H9 (cell line): ENCODE measurements around the gene MS4A4A. TPM values are rescaled to one million over a fixed set of nuclear protein-coding genes. Genes with fewer than 3 reads are reported as not detected.
A peak's percentile ranks its signal among the peaks of the same experiment; 100 is the strongest.

Experiments used
- DNase-seq: peaks from one replicate; pipeline ENCODE4 v3.0.0-alpha.2; 2017
- H2AFZ ChIP-seq: one replicate; pipeline ENCODE4 v1.6.1; 2013; ENCODE audit warnings: mild to moderate bottlenecking, low read length, control low read depth, moderate library complexity
- H2AK5ac ChIP-seq: 2 replicates; pipeline ENCODE4 v1.6.1; 2013; ENCODE audit warnings: low read length, control low read depth, mixed read lengths; ENCODE audit not compliant: insufficient read length
- H2BK120ac ChIP-seq: one replicate; pipeline ENCODE4 v1.6.1; 2013; ENCODE audit warnings: low read depth, mild to moderate bottlenecking, low read length, control low read depth, inconsistent platforms; ENCODE audit not compliant: poor library complexity, severe bottlenecking
- H2BK12ac ChIP-seq: 2 replicates; pipeline ENCODE4 v1.6.1; 2013; ENCODE audit warnings: low read length, control low read depth, mixed read lengths, low read depth; ENCODE audit not compliant: insufficient read length
- H2BK15ac ChIP-seq: 2 replicates; pipeline ENCODE4 v1.6.1; 2013; ENCODE audit warnings: low read depth, low read length, control low read depth
- H2BK20ac ChIP-seq: one replicate; pipeline ENCODE4 v1.6.1; 2013; ENCODE audit warnings: low read depth, mild to moderate bottlenecking, low read length, control low read depth, inconsistent platforms; ENCODE audit not compliant: poor library complexity, severe bottlenecking
- H2BK5ac ChIP-seq: 2 replicates; pipeline ENCODE4 v1.6.1; 2013; ENCODE audit warnings: low read length, control low read depth, mixed read lengths; ENCODE audit not compliant: insufficient read length
- H3K14ac ChIP-seq: 2 replicates; pipeline ENCODE4 v1.6.1; 2013; ENCODE audit warnings: low read length, control low read depth; ENCODE audit not compliant: insufficient read depth
- H3K18ac ChIP-seq: 2 replicates; pipeline ENCODE4 v1.6.1; 2013; ENCODE audit warnings: low read depth, mild to moderate bottlenecking, mixed read lengths, low read length, control low read depth; ENCODE audit not compliant: insufficient read length
- H3K23ac ChIP-seq: 2 replicates; pipeline ENCODE4 v1.6.1; 2013; ENCODE audit warnings: low read length, control low read depth, mixed read lengths, low read depth; ENCODE audit not compliant: insufficient read length
- H3K23me2 ChIP-seq: 2 replicates; pipeline ENCODE4 v1.6.1; 2013; ENCODE audit warnings: low read depth, mild to moderate bottlenecking, mixed read lengths, low read length, control low read depth; ENCODE audit not compliant: insufficient read length, poor library complexity, severe bottlenecking
- H3K27ac ChIP-seq: 2 replicates; pipeline ENCODE4 v1.5.1; 2013; ENCODE audit warnings: low read length, control low read depth, mixed read lengths, low read depth; ENCODE audit not compliant: insufficient read length
- H3K27me3 ChIP-seq: 2 replicates; pipeline ENCODE4 v1.6.1; 2013; ENCODE audit warnings: low read length, control low read depth, inconsistent platforms; ENCODE audit not compliant: insufficient read depth
- H3K4ac ChIP-seq: 2 replicates; pipeline ENCODE4 v1.6.1; 2013; ENCODE audit warnings: low read depth, mild to moderate bottlenecking, control low read depth, inconsistent platforms, low read length, moderate library complexity
- H3K4me1 ChIP-seq: 2 replicates; pipeline ENCODE4 v1.6.1; 2013; ENCODE audit warnings: low read length, control low read depth, inconsistent platforms; ENCODE audit not compliant: insufficient read depth
- H3K4me2 ChIP-seq: 2 replicates; pipeline ENCODE4 v1.6.1; 2013; ENCODE audit warnings: low read length, control low read depth, mixed read lengths; ENCODE audit not compliant: insufficient read length, insufficient read depth
- H3K56ac ChIP-seq: 2 replicates; pipeline ENCODE4 v1.6.1; 2013; ENCODE audit warnings: low read depth, mild to moderate bottlenecking, mixed read lengths, low read length, control low read depth; ENCODE audit not compliant: insufficient read length
- H3K79me1 ChIP-seq: 2 replicates; pipeline ENCODE4 v1.6.1; 2013; ENCODE audit warnings: low read depth, mild to moderate bottlenecking, moderate library complexity, low read length, control low read depth, inconsistent platforms; ENCODE audit not compliant: insufficient read depth, poor library complexity, severe bottlenecking
- H3K79me2 ChIP-seq: 2 replicates; pipeline ENCODE4 v1.6.1; 2013; ENCODE audit warnings: low read length, control low read depth, inconsistent platforms; ENCODE audit not compliant: insufficient read depth
- H3K9ac ChIP-seq: 2 replicates; pipeline ENCODE4 v1.6.1; 2013; ENCODE audit warnings: low read length, control low read depth, mixed read lengths; ENCODE audit not compliant: insufficient read length; ENCODE audit errors: extremely low read depth
- H3K9me3 ChIP-seq: one replicate; pipeline ENCODE4 v1.6.1; 2013; ENCODE audit warnings: low read depth, low read length, inconsistent platforms; ENCODE audit not compliant: control insufficient read depth
- H3T11ph ChIP-seq: one replicate; pipeline ENCODE4 v1.6.1; 2013; ENCODE audit warnings: mild to moderate bottlenecking, low read length, control low read depth, inconsistent platforms
- H4K20me1 ChIP-seq: one replicate; pipeline ENCODE4 v1.6.1; 2013; ENCODE audit not compliant: control insufficient read depth, insufficient read length, insufficient read depth
- H4K5ac ChIP-seq: 2 replicates; pipeline ENCODE4 v1.6.1; 2013; ENCODE audit warnings: low read depth, mild to moderate bottlenecking, mixed read lengths, low read length, control low read depth; ENCODE audit not compliant: insufficient read length
- H4K8ac ChIP-seq: replicated peaks from 2 replicates; pipeline ENCODE4 v1.6.1; 2013; ENCODE audit warnings: low read length, control low read depth, mixed read lengths, low read depth; ENCODE audit not compliant: insufficient read length
- H4K91ac ChIP-seq: 2 replicates; pipeline ENCODE4 v1.6.1; 2013; ENCODE audit warnings: low read depth, mild to moderate bottlenecking, moderate library complexity, mixed read lengths, low read length, control low read depth; ENCODE audit not compliant: insufficient read length
- H3K27ac Mint-ChIP-seq, 3 experiments: 2 replicates in 2 of 3; 3 replicates in 1 of 3; pipeline ENCODE4 v1.8.0; 2020 to 2021; ENCODE audit warnings: mixed read lengths in 3 of 3, mild to moderate bottlenecking in 1 of 3, moderate library complexity in 1 of 3
- H3K27me3 Mint-ChIP-seq: 2 replicates; pipeline ENCODE4 v1.8.0; 2021; ENCODE audit warnings: low read depth, mild to moderate bottlenecking, moderate library complexity, mixed read lengths
- H3K36me3 Mint-ChIP-seq, 3 experiments: 2 replicates in 2 of 3; 3 replicates in 1 of 3; pipeline ENCODE4 v1.8.0; 2020 to 2021; ENCODE audit warnings: low read depth in 3 of 3, mixed read lengths in 3 of 3; ENCODE audit not compliant: insufficient read depth in 1 of 3
- H3K4me1 Mint-ChIP-seq, 2 experiments: 2 replicates each; pipeline ENCODE4 v1.8.0; 2020; ENCODE audit warnings: mixed read lengths in 2 of 2
- H3K4me3 Mint-ChIP-seq, 2 experiments: 2 replicates in 1 of 2; 3 replicates in 1 of 2; pipeline ENCODE4 v1.8.0; 2020 to 2021; ENCODE audit warnings: mild to moderate bottlenecking in 2 of 2, mixed read lengths in 2 of 2, moderate library complexity in 1 of 2
- H3K9me3 Mint-ChIP-seq, 2 experiments: 2 replicates in 1 of 2; 3 replicates in 1 of 2; pipeline ENCODE4 v1.8.0; 2020; ENCODE audit warnings: mild to moderate bottlenecking in 2 of 2, mixed read lengths in 2 of 2, moderate library complexity in 1 of 2
- CTCF ChIP-seq: fragments of 200-600 bp; sonication (generic); conservative IDR thresholded peaks from 3 replicates; pipeline ENCODE4 v1.8.0; 2021; ENCODE audit warnings: antibody characterized with exemption, mild to moderate bottlenecking
- WGBS: extraction: QIAGEN DNeasy Blood & Tissue Kit; methylation state at CpG from one replicate; pipeline ENCODE4 v1.1.7; 2013; ENCODE audit warnings: missing lambda C conversion rate, low lambda C conversion rate, mixed read lengths; ENCODE audit not compliant: insufficient read length; ENCODE audit errors: extremely low coverage; 5-methylcytosine and 5-hydroxymethylcytosine counted together
- total RNA-seq: library from RNA; stranded (reverse); gene quantifications from 2 replicates; pipeline ENCODE4 v1.2.1, GENCODE V29; 2021

Gene MS4A4A
- total RNA-seq, 1 experiment from 2014 or later, result not detected

- H3T11ph ChIP-seq, result no peak overlapping the region
- no peaks in the 10 kb centered on the region for H3K27me3 ChIP-seq
- no peaks in the 10 kb centered on the region for H3K4me1 ChIP-seq
- no peak overlapping the region for H3K18ac ChIP-seq
- no peak overlapping the region for H2BK120ac ChIP-seq
- no peak overlapping the region for H4K5ac ChIP-seq
- H2AFZ ChIP-seq, result no peak overlapping the region
- no CpG with 5 or more reads among the region's 2 CpGs for WGBS
- no peaks in the 10 kb centered on the region for H4K20me1 ChIP-seq
- Mint-ChIP-seq H3K36me3 (peaks cover 0 to 9% (median 1%) of the 10 kb centered on the region in 3 experiments; a peak in 4 of 7 replicates), H3K4me3 (no peak overlapping the region), H3K4me1 (peaks cover 12 to 21% of the 10 kb centered on the region in 2 experiments), H3K27ac (peak overlapping the region in 1 of 3 experiments; percentile 72; a peak in 1 of 7 replicates), H3K27me3 (no peaks in the 10 kb centered on the region), H3K9me3 (peaks cover 15 to 18% of the 10 kb centered on the region in 2 experiments)
- no peak overlapping the region for H4K91ac ChIP-seq
- H3K9ac ChIP-seq, result no peak overlapping the region
- H2BK12ac ChIP-seq, result no peak overlapping the region
- no peak overlapping the region for H3K4me2 ChIP-seq
- no peaks in the 10 kb centered on the region for H3K79me2 ChIP-seq
- H2BK15ac ChIP-seq, result no peak overlapping the region
- no peaks in the 10 kb centered on the region for H3K79me1 ChIP-seq
- H3K56ac ChIP-seq, result no peak overlapping the region
- H2BK5ac ChIP-seq, result no peak overlapping the region
- peak; percentile 33; the same call in 1 of the 3 replicates for TF ChIP-seq CTCF
- H3K27ac ChIP-seq, result no peak overlapping the region
- H3K4ac ChIP-seq, result no peak overlapping the region
- no peaks in the 10 kb centered on the region for H3K23me2 ChIP-seq
- H2AK5ac ChIP-seq, result no peak overlapping the region
- no peak overlapping the region for H2BK20ac ChIP-seq
- no peak overlapping the region for H3K14ac ChIP-seq
- H4K8ac ChIP-seq, result no peak overlapping the region
- DNase-seq, result no peak
- no peaks in the 10 kb centered on the region for H3K9me3 ChIP-seq
- H3K23ac ChIP-seq, result no peak overlapping the region
Observed at GRCh38 chr11:60318726-60319125, 38.3 kb downstream of the MS4A4A start.
